Measurements from ENCODE around the gene DNAH9.

DNAH9 gene

GRCh38 chr17:11855306-11855705 is 257.0 kb downstream of the DNAH9 start:
- no peak for DNase-seq

GRCh38 chr17:11857006-11857405 is 258.7 kb downstream of the DNAH9 start:
- no peak for DNase-seq

GRCh38 chr17:11869680-11870394 is 271.6 kb downstream of the DNAH9 start:
- no peak for DNase-seq

GRCh38 chr17:11871773-11872172 is 273.5 kb downstream of the DNAH9 start:
- DNase-seq: no peak

- no peak for DNase-seq
Observed at GRCh38 chr17:11874756-11875155, 276.5 kb downstream of the DNAH9 start.

- no peak for DNase-seq
Observed at GRCh38 chr17:11880714-11881113, 282.4 kb downstream of the DNAH9 start.

GRCh38 chr17:11882716-11883115 is 284.4 kb downstream of the DNAH9 start:
- no peak for DNase-seq

GRCh38 chr17:11885051-11885450 is 286.8 kb downstream of the DNAH9 start:
- DNase-seq: no peak

- DNase-seq: no peak
Observed at GRCh38 chr17:11889266-11889665, 291.0 kb downstream of the DNAH9 start.

GRCh38 chr17:11893862-11894261 is 295.6 kb downstream of the DNAH9 start:
- no peak for DNase-seq

GRCh38 chr17:11896199-11896598 is 297.9 kb downstream of the DNAH9 start:
- no peak for DNase-seq

GRCh38 chr17:11898526-11899235 is 300.4 kb downstream of the DNAH9 start:
- DNase-seq: no peak

GRCh38 chr17:11899537-11899942 is 301.3 kb downstream of the DNAH9 start:
- no peak for DNase-seq

GRCh38 chr17:11900041-11900476 is 301.8 kb downstream of the DNAH9 start:
- DNase-seq: no peak

GRCh38 chr17:11900655-11901054 is 302.4 kb downstream of the DNAH9 start:
- no peak for DNase-seq

GRCh38 chr17:11901931-11902330 is 303.7 kb downstream of the DNAH9 start:
- no peak for DNase-seq

- no peak for DNase-seq
Observed at GRCh38 chr17:11908711-11909146, 310.5 kb downstream of the DNAH9 start.

GRCh38 chr17:11909348-11909747 is 311.1 kb downstream of the DNAH9 start:
- no peak for DNase-seq

GRCh38 chr17:11916091-11916490 is 317.8 kb downstream of the DNAH9 start:
- DNase-seq: no peak

- no peak for DNase-seq
Observed at GRCh38 chr17:11917415-11917814, 319.1 kb downstream of the DNAH9 start.

- no peak for DNase-seq
Observed at GRCh38 chr17:11921296-11921695, 323.0 kb downstream of the DNAH9 start.

GRCh38 chr17:11922638-11923037 is 324.4 kb downstream of the DNAH9 start:
- no peak for DNase-seq

GRCh38 chr17:11924076-11924475 is 325.8 kb downstream of the DNAH9 start:
- DNase-seq: no peak

- no peak for DNase-seq
Observed at GRCh38 chr17:11925262-11926021, 327.2 kb downstream of the DNAH9 start.

Measured in T-helper 1 cell (primary cell).